Measurements from ENCODE around the gene ELMO3. TPM values are rescaled to one million over a fixed set of nuclear protein-coding genes. Genes with fewer than 3 reads are reported as not detected.

Gene ELMO3, protein sequence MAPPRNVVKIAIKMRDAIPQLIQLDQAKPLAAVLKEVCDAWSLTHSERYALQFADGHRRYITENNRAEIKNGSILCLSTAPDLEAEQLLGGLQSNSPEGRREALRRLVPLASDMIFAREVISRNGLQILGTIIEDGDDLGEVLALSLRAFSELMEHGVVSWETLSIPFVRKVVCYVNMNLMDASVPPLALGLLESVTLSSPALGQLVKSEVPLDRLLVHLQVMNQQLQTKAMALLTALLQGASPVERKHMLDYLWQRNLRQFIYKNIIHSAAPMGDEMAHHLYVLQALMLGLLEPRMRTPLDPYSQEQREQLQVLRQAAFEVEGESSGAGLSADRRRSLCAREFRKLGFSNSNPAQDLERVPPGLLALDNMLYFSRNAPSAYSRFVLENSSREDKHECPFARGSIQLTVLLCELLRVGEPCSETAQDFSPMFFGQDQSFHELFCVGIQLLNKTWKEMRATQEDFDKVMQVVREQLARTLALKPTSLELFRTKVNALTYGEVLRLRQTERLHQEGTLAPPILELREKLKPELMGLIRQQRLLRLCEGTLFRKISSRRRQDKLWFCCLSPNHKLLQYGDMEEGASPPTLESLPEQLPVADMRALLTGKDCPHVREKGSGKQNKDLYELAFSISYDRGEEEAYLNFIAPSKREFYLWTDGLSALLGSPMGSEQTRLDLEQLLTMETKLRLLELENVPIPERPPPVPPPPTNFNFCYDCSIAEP
- total RNA-seq = 1 to 10 TPM; 5.1 to 5.9 (median 5.3) TPM

- Mint-ChIP-seq H3K4me1 (ENCODE audit: low read depth) (peaks cover 13% of the 10 kb centered on the region), H3K27me3 (ENCODE audit: low read depth) (no peaks in the 10 kb centered on the region), H3K4me3 (no peak within 1 kb of the TSS), H3K9me3 (no peaks in the 10 kb centered on the region), H3K36me3 (ENCODE audit: insufficient read depth) (peaks cover 24% of the 10 kb centered on the region)
- ATAC-seq (no peak), DNase-seq (no peak)
These were observed at the start of gene ELMO3 for GRCh38 chr16:67199011-67199807. Gene ELMO3, plus strand, starts transcription at chr16:67199131. Its CDS starts 196 bp downstream, at chr16:67199327.

- H3K4me1 Mint-ChIP-seq (ENCODE audit: low read depth) = peaks cover 21% of the 10 kb centered on the region
- H3K9me3 Mint-ChIP-seq = no peaks in the 10 kb centered on the region
- H3K36me3 Mint-ChIP-seq (ENCODE audit: insufficient read depth) = peaks cover 21% of the 10 kb centered on the region
- H3K4me3 Mint-ChIP-seq = peak overlapping the region; percentile 45
- ATAC-seq = no peak
- DNase-seq = no peak
- no peaks in the 10 kb centered on the region for H3K27me3 Mint-ChIP-seq (ENCODE audit: low read depth)
These were observed 49.5 kb upstream of the ELMO3 start for GRCh38 chr16:67149276-67150046.

- DNase-seq = peak; percentile 58
- H3K4me1 Mint-ChIP-seq (ENCODE audit: low read depth) = peaks cover 23% of the 10 kb centered on the region
- peak; percentile 71 to 73 for ATAC-seq
- no peaks in the 10 kb centered on the region for H3K27me3 Mint-ChIP-seq (ENCODE audit: low read depth)
- no peaks in the 10 kb centered on the region for H3K9me3 Mint-ChIP-seq
- peaks cover 18% of the 10 kb centered on the region for H3K36me3 Mint-ChIP-seq (ENCODE audit: insufficient read depth)
- H3K4me3 Mint-ChIP-seq = no peak overlapping the region
These were observed 48.7 kb upstream of the ELMO3 start for GRCh38 chr16:67150047-67150832.

GRCh38 chr16:67150833-67151396, 48.0 kb upstream of the ELMO3 start, which contains the start of gene B3GNT9:
Gene B3GNT9, minus strand, starts transcription at chr16:67150998. Its CDS starts 513 bp downstream, at chr16:67150485.
- no peaks in the 10 kb centered on the region for H3K27me3 Mint-ChIP-seq (ENCODE audit: low read depth)
- H3K4me3 Mint-ChIP-seq = peak within 1 kb of the TSS; percentile 64
- ATAC-seq (peak; percentile 21 to 27), DNase-seq (no peak)
- H3K4me1 Mint-ChIP-seq (ENCODE audit: low read depth) = peaks cover 27% of the 10 kb centered on the region
- H3K9me3 Mint-ChIP-seq = no peaks in the 10 kb centered on the region
- peaks cover 18% of the 10 kb centered on the region for H3K36me3 Mint-ChIP-seq (ENCODE audit: insufficient read depth)

DNA sequence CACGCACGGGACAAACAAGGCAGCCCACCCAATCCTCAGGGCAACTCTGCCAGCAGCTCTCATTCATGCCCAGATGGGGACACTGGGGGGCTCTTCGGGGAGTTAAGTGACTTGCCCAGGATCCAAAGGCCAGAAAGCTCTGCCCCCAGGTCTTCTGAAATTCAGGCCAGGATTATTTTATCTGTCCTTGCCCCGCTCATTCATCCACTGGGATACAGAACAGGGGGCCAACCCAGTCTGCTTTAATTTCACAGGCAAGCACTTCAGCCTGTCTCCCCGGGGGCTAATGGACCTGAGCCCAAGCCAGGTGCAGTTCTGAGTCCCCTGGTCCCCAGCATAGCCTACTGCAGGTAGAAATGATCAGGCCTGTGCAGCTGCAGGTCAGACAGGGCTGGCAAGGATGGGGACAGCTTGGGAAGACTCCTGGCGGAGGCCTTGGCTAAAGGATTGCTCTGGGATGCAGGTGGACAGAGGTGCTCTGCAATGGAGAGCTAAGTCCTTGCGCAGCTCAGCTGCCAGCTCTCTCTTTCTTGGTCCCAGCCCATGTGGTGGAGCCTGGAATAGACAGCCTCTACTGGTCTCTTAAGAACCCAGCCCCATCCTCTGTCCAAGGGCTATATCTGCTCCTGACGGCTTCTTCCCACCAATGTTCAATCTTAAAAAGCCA, 47.4 kb upstream of the ELMO3 start:
- peak overlapping the region; percentile 64 for H3K4me3 Mint-ChIP-seq
- no peak for ATAC-seq
- no peaks in the 10 kb centered on the region for H3K27me3 Mint-ChIP-seq (ENCODE audit: low read depth)
- H3K4me1 Mint-ChIP-seq (ENCODE audit: low read depth) = peaks cover 33% of the 10 kb centered on the region
- H3K9me3 Mint-ChIP-seq = no peaks in the 10 kb centered on the region
- no peak for DNase-seq
- peaks cover 11% of the 10 kb centered on the region for H3K36me3 Mint-ChIP-seq (ENCODE audit: insufficient read depth)

DNA sequence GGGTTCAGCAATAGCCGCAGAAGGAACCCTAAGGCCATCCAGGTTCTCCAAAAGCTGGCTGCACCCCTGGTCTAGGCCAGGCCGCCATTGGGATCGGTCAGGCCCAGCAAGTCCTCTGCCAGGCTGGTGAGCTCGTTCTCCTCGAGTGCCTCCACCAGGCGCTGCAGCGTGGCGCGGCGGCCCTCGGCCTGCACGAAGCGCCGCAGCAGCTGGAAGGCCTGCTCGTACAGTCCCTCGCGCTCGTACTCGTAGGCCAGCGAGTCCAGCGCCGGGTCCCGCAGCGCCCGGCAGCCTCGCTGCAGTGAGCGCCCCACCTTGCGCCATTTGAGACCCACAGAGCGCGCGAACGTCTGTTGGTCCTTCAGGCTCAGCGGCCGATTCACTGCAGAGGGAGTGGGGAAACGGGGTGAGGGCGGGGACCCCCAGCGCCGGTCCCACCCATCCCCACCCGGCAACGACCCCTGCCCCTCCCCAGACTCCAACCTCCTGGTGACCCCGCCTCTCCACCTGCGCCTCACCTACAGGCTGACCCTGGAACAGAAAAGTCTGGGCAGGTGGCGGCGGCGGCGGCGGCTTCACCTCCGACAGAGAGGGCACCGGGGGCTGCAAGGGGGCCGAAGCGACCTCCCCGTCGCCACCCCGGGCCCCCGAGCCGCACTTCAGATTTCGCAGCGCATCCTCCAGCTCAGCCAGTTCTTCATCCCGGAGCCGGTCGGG, 44.2 kb upstream of the ELMO3 start:
- no peak for ATAC-seq
- Mint-ChIP-seq H3K36me3 (ENCODE audit: insufficient read depth) (peaks cover 1% of the 10 kb centered on the region), H3K4me3 (peak overlapping the region; percentile 71), H3K9me3 (no peaks in the 10 kb centered on the region), H3K27me3 (ENCODE audit: low read depth) (no peaks in the 10 kb centered on the region), H3K4me1 (ENCODE audit: low read depth) (peaks cover 58% of the 10 kb centered on the region)
- no peak for DNase-seq

- H3K27me3 Mint-ChIP-seq (ENCODE audit: low read depth) = no peaks in the 10 kb centered on the region
- H3K4me3 Mint-ChIP-seq = peak overlapping the region; percentile 71
- H3K4me1 Mint-ChIP-seq (ENCODE audit: low read depth) = peaks cover 60% of the 10 kb centered on the region
- H3K9me3 Mint-ChIP-seq = no peaks in the 10 kb centered on the region
- peaks cover 1% of the 10 kb centered on the region for H3K36me3 Mint-ChIP-seq (ENCODE audit: insufficient read depth)
- ATAC-seq (peak; percentile 61 to 64), DNase-seq (peak; percentile 74)
These were observed 43.4 kb upstream of the ELMO3 start for GRCh38 chr16:67155295-67156142.

DNA sequence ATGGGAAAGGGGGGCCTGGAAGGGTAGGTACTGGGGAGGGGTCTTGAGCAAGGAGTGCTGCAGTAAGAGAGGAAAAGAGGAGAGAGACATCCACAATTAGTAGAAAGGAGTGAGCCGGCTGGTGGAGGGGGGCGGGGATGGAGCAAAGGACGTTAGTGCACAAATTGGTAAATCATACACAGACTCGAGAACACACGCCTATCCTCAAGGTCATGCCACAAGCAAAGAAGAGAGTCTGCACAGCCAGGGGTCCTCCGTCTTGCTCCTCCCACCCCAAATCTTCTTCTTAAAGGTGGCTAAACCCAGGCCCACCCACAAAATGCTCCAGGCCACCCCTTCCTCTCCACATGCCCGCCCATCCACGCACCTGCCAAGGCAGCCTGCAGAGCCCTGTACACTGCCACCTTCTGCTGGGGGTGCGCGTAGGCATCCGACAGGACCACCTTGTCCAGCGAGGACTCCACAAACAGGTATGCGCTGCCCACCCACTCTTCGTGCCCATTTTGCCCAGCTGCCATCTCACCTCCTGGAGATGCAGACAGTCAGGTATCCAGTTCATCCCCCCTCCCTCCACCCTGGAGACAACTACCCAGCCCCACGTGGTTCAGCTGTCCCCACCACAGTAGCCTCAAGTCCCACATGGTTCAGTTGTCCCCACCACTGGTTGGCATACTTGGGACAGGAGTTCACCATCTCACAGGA, 42.6 kb upstream of the ELMO3 start:
- H3K9me3 Mint-ChIP-seq = no peaks in the 10 kb centered on the region
- H3K36me3 Mint-ChIP-seq (ENCODE audit: insufficient read depth) = peaks cover 1% of the 10 kb centered on the region
- peaks cover 3% of the 10 kb centered on the region for H3K27me3 Mint-ChIP-seq (ENCODE audit: low read depth)
- ATAC-seq (no peak), DNase-seq (no peak)
- no peak overlapping the region for H3K4me3 Mint-ChIP-seq
- H3K4me1 Mint-ChIP-seq (ENCODE audit: low read depth) = peaks cover 63% of the 10 kb centered on the region

DNA sequence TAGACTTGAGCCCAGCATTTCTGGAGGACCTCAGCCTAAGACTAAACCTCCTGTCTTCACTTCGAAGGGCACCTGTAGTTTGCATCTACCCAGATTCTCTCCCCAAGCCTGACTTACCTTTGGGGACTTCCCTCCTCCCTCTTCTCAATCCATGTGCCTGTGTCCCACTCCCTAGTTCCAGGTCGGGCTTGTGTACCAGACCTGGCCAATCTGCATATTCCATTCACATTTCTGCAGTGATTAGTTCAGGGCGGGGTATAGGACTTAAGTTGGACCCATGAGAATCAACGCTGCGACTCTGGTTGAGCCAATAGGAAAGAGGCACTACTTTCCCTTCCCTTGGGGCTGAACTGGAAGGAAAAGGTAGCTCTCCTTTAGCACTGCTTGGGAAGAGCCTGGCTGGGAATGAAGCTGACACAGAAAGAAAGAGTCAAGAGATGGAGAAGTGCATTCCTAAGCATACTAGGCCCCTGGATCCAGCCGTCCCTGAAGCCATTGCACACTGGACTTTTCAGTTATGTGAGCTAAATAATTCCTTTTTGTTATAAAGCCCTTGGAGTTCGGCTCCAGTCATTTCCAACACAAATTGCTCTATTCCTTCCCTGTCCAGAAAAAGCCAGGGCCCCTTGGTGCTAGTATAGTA, 41.7 kb upstream of the ELMO3 start:
- ATAC-seq (no peak), DNase-seq (no peak)
- H3K4me3 Mint-ChIP-seq = no peak overlapping the region
- H3K9me3 Mint-ChIP-seq = no peaks in the 10 kb centered on the region
- H3K4me1 Mint-ChIP-seq (ENCODE audit: low read depth) = peaks cover 67% of the 10 kb centered on the region
- peaks cover 1% of the 10 kb centered on the region for H3K36me3 Mint-ChIP-seq (ENCODE audit: insufficient read depth)
- H3K27me3 Mint-ChIP-seq (ENCODE audit: low read depth) = peaks cover 9% of the 10 kb centered on the region

GRCh38 chr16:67157892-67158635, 40.9 kb upstream of the ELMO3 start:
- Mint-ChIP-seq H3K4me1 (ENCODE audit: low read depth) (peaks cover 65% of the 10 kb centered on the region), H3K27me3 (ENCODE audit: low read depth) (peaks cover 14% of the 10 kb centered on the region), H3K4me3 (peak overlapping the region; percentile 89), H3K36me3 (ENCODE audit: insufficient read depth) (peaks cover 1% of the 10 kb centered on the region), H3K9me3 (no peaks in the 10 kb centered on the region)
- DNase-seq (no peak), ATAC-seq (no peak)

All from activated T-cell treated with anti-CD3 and anti-CD28 coated beads, Interleukin-2, amount 50 U/mL, for 4 hours (primary cell).